Erythroblast (primary cell): ENCODE results near the gene SVEP1.

ENCODE experiments used
- GATA1 ChIP-seq: IDR thresholded peaks from 2 replicates; pipeline ENCODE4 v1.6.1; 2011; ENCODE audit warnings: low read depth, mild to moderate bottlenecking, control low read depth, low read length, moderate library complexity
- POLR2A ChIP-seq: IDR thresholded peaks from 2 replicates; pipeline ENCODE4 v1.6.1; 2011; ENCODE audit warnings: mild to moderate bottlenecking, low read length

GRCh38 chr9:110370315-110370714 lies 209.2 kb downstream of the SVEP1 start:
- no peak for TF ChIP-seq POLR2A
- TF ChIP-seq GATA1 = no peak
